HCT116 (cell line): ENCODE results near the gene TUT7. TPM values are rescaled to one million over a fixed set of nuclear protein-coding genes. Genes with fewer than 3 reads are reported as not detected.

ENCODE experiments used
- ATAC-seq: fragments of 200-7000 bp; cut with Tn5 transposase; 2 replicates; pipeline ENCODE4 v1.9.1; 2020; ENCODE audit warnings: mild to moderate bottlenecking, moderate library complexity
- BruUV-seq: library from RNA; stranded (reverse); fragments of 400-500 nt; replicated peaks from 2 replicates; lab custom pipeline; 2021; lab: Mats Ljungman, UMichigan
- CTCF ChIA-PET: fragments of 300-600 bp; sonication (Branson Sonifier 250); formaldehyde crosslinking; loops from one replicate; lab custom pipeline; 2021; ENCODE audit warnings: antibody characterized with exemption; lab: Charles Lee
- POLR2A ChIA-PET: fragments of 300-600, 350-600 bp; sonication (Branson Sonifier 250); formaldehyde crosslinking; loops from one replicate; lab custom pipeline; 2021; ENCODE audit warnings: antibody characterized with exemption; lab: Charles Lee
- RAD21 ChIA-PET, 2 experiments: fragments of 300-600 bp; sonication (Branson Sonifier 250); formaldehyde crosslinking; loops; one replicate each; lab custom pipeline; 2023; ENCODE audit warnings: low total read pairs in 2 of 2; ENCODE audit not compliant: uncharacterized antibody in 2 of 2, unreplicated experiment in 2 of 2, low non-redundant PET in 1 of 2; lab: Charles Lee
- DNase-seq: peaks from one replicate; pipeline ENCODE4 v3.0.0-alpha.2; 2010; ENCODE audit warnings: low read depth, low spot score
- H2AFZ ChIP-seq: fragments of 200-600 bp; shearing (Covaris generic), sonication (generic); 2 replicates; pipeline ENCODE4 v1.6.1; 2017; ENCODE audit warnings: low read depth, mixed run types, mixed read lengths, antibody characterized with exemption, low read length; ENCODE audit not compliant: poor library complexity, severe bottlenecking
- H3K27ac ChIP-seq: 2 replicates; pipeline ENCODE4 v1.5.1; 2012; ENCODE audit warnings: low read depth, low read length
- H3K27me3 ChIP-seq: fragments of 200-600 bp; sonication (generic); 2 replicates; pipeline ENCODE4 v1.6.1; 2016; ENCODE audit warnings: mixed run types, low read length, mixed read lengths; ENCODE audit not compliant: insufficient read depth
- H3K36me3 ChIP-seq, 2 experiments: fragments of 200-500 bp in 1 of 2; fragments of 200-600 bp in 1 of 2; sonication (Bioruptor generic) in 1 of 2; sonication (generic) in 1 of 2; 2 replicates each; pipeline versions ENCODE4 v1.5.1 to v1.6.1; 2014 to 2016; ENCODE audit warnings: low read length in 2 of 2, inconsistent platforms in 1 of 2, mixed read lengths in 1 of 2, mixed run types in 1 of 2; ENCODE audit not compliant: insufficient read depth in 2 of 2, control insufficient read depth in 1 of 2
- H3K4me1 ChIP-seq, 2 experiments: fragments of 200-600 bp in 1 of 2; sonication (generic) in 1 of 2; 2 replicates each; pipeline versions ENCODE4 v1.5.1 to v1.6.1; 2012 to 2017; ENCODE audit warnings: low read length in 2 of 2, inconsistent platforms in 1 of 2, mild to moderate bottlenecking in 1 of 2, mixed read lengths in 1 of 2, mixed run types in 1 of 2, moderate library complexity in 1 of 2; ENCODE audit not compliant: insufficient read depth in 2 of 2, control insufficient read depth in 1 of 2
- H3K4me2 ChIP-seq: fragments of 200-600 bp; sonication (generic); 2 replicates; pipeline ENCODE4 v1.6.1; 2017; ENCODE audit warnings: mixed run types, low read length, mixed read lengths
- H3K4me3 ChIP-seq, 2 experiments: fragments of 200-600 bp in 1 of 2; sonication (generic) in 1 of 2; replicated peaks in 1 of 2; 2 replicates each; pipeline ENCODE4 v1.5.1; 2011 to 2016; ENCODE audit warnings: low read length in 2 of 2, control low read depth in 1 of 2, low read depth in 1 of 2, mild to moderate bottlenecking in 1 of 2, mixed read lengths in 1 of 2, mixed run types in 1 of 2
- H3K79me2 ChIP-seq: fragments of 200-600 bp; sonication (generic); 2 replicates; pipeline ENCODE4 v1.6.1; 2017; ENCODE audit warnings: mild to moderate bottlenecking, mixed run types, low read length, moderate library complexity, mixed read lengths; ENCODE audit not compliant: insufficient read depth
- H3K9ac ChIP-seq: fragments of 200-600 bp; sonication (generic); 2 replicates; pipeline ENCODE4 v1.6.1; 2016; ENCODE audit warnings: low read length, mixed read lengths
- H3K9me2 ChIP-seq: fragments of 200-600 bp; sonication (generic), shearing (Covaris generic); 2 replicates; pipeline ENCODE4 v1.6.1; 2017; ENCODE audit warnings: mixed run types, mild to moderate bottlenecking, moderate library complexity; ENCODE audit not compliant: insufficient read depth
- H3K9me3 ChIP-seq, 2 experiments: fragments of 200-500 bp in 1 of 2; fragments of 200-600 bp in 1 of 2; sonication (Bioruptor generic) in 1 of 2; sonication (generic) in 1 of 2; 2 replicates each; pipeline ENCODE4 v1.6.1; 2014 to 2017; ENCODE audit warnings: low read length in 2 of 2, mixed read lengths in 2 of 2, inconsistent platforms in 1 of 2, low read depth in 1 of 2, mild to moderate bottlenecking in 1 of 2, mixed run types in 1 of 2, moderate library complexity in 1 of 2; ENCODE audit not compliant: control insufficient read depth in 1 of 2, insufficient read depth in 1 of 2
- H4K20me1 ChIP-seq: fragments of 200-600 bp; sonication (generic), shearing (Covaris generic); 2 replicates; pipeline ENCODE4 v1.6.1; 2017; ENCODE audit warnings: mixed run types, mild to moderate bottlenecking, moderate library complexity; ENCODE audit not compliant: insufficient read depth
- CBX3 ChIP-seq: IDR thresholded peaks from 2 replicates; pipeline ENCODE4 v1.6.1; 2012; ENCODE audit warnings: low read depth
- CTCF ChIP-seq, 3 experiments: fragments of 200-600 bp in 1 of 3; sonication (generic) in 1 of 3; IDR thresholded peaks in 2 of 3; conservative IDR thresholded peaks in 1 of 3; 2 replicates each; pipeline ENCODE4 v1.5.1; 2012 to 2017; ENCODE audit warnings: low read depth in 2 of 3, low read length in 2 of 3, antibody characterized with exemption in 1 of 3, borderline replicate concordance in 1 of 3, control low read depth in 1 of 3, mild to moderate bottlenecking in 1 of 3, mixed read lengths in 1 of 3, mixed run types in 1 of 3, moderate library complexity in 1 of 3; ENCODE audit not compliant: insufficient read depth in 1 of 3
- EGR1 ChIP-seq: IDR thresholded peaks from 2 replicates; pipeline ENCODE4 v1.6.1; 2012; ENCODE audit warnings: low read depth
- RAD21 ChIP-seq: IDR thresholded peaks from 2 replicates; pipeline ENCODE4 v1.6.1; 2012; ENCODE audit warnings: low read depth, mild to moderate bottlenecking
- ZFX ChIP-seq: fragments of 450-650 bp; IDR thresholded peaks from 2 replicates; pipeline ENCODE4 v1.6.1; 2017
- intact Hi-C: fragments of 100-400 bp; cut with micrococcal nuclease; formaldehyde crosslinking; loops from 2 replicates; pipeline ENCODE4 v1.10.0; 2022
- total RNA-seq: library from RNA; stranded (reverse); gene quantifications from one replicate; pipeline ENCODE4 v1.2.1, GENCODE V29; 2021; ENCODE audit not compliant: unreplicated experiment

TUT7 gene
- total RNA-seq, 1 experiment from 2014 or later: 23.1 TPM

- Histone ChIP-seq H3K4me1 (peaks cover 6 to 22% of the 10 kb centered on the region in 2 experiments; a peak in 2 of 4 replicates), H3K9ac (no peak overlapping the region), H3K4me2 (0 out of 2 replicates have a peak overlapping the region, but pooled peaks have one; percentile 90), H3K4me3 (no peak overlapping the region), H3K9me3 (no peaks in the 10 kb centered on the region), H3K36me3 (peaks cover 6 to 8% of the 10 kb centered on the region in 2 experiments), H3K27me3 (no peaks in the 10 kb centered on the region), H2AFZ (no peak overlapping the region), H3K9me2 (no peaks in the 10 kb centered on the region), H3K27ac (no peak overlapping the region), H3K79me2 (peaks cover 31% of the 10 kb centered on the region), H4K20me1 (no peaks in the 10 kb centered on the region)
- no peak for TF ChIP-seq ZFX
- TF ChIP-seq CBX3: no peak
- peak; percentile 23; the same call in 1 of the 2 replicates for TF ChIP-seq RAD21
- RAD21 ChIA-PET: no interaction called here
- DNase-seq (no peak), ATAC-seq (no peak)
- no TSS peak for BruUV-seq
- intact Hi-C loops: no loop called here
- CTCF ChIA-PET: no interaction called here
- POLR2A ChIA-PET: no interaction called here
Observed at GRCh38 chr9:86355814-86356213, 1.6 kb upstream of the TUT7 start.

- intact Hi-C loops: no loop called here
- Histone ChIP-seq H2AFZ (peak overlapping the region; percentile 36), H3K79me2 (peaks cover 40% of the 10 kb centered on the region), H4K20me1 (no peaks in the 10 kb centered on the region), H3K9me3 (no peaks in the 10 kb centered on the region), H3K36me3 (peaks cover 6 to 8% of the 10 kb centered on the region in 2 experiments), H3K9ac (peak overlapping the region; percentile 83), H3K27me3 (no peaks in the 10 kb centered on the region), H3K27ac (peak overlapping the region; percentile 50), H3K4me1 (peaks cover 6 to 22% of the 10 kb centered on the region in 2 experiments; a peak in 2 of 4 replicates), H3K4me2 (peak overlapping the region; percentile 90), H3K4me3 (peak overlapping the region; percentile 55 to 97), H3K9me2 (no peaks in the 10 kb centered on the region)
- BruUV-seq: no TSS peak
- ChIA-PET RAD21 (no interaction called here), CTCF (no interaction called here), POLR2A (no interaction called here)
- DNase-seq: no peak
- no peak for TF ChIP-seq EGR1
- no peak for TF ChIP-seq CTCF (IDR thresholded peaks at IDR 0.05 in 2 of 3, conservative IDR thresholded peaks at IDR 0.05 in 1 of 3; ENCODE audit: borderline replicate concordance in 1 of 3, insufficient read depth in 1 of 3, low read depth in 2 of 3, low read length in 2 of 3)
- ATAC-seq: peak; percentile 59
Observed at GRCh38 chr9:86354818-86355309, 654 bp upstream of the TUT7 start.
